ENCODE results near the gene DDAH1. TPM values are rescaled to one million over a fixed set of nuclear protein-coding genes. Genes with fewer than 3 reads are reported as not detected.
A peak's percentile ranks its signal among the peaks of the same experiment; 100 is the strongest.

Gene DDAH1
- total RNA-seq, 2 experiments from 2014 or later: 0.13 to 0.26 TPM

DNA sequence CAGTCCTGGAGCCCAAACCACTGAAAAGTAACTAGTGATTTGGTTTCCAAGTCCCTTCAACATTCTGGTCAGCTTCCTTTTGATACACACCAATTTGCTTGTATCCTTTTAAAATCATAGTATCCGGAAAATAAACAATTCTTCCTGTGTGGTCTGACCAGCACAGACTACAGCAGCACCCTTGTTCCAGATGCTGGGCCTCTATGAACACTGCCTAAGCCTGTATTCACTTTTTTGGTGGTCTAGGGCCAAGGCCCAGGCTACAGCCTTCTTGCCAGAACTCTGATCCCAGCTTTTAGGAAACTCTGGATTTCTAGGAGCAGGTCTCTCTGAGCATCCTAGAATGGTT lies 801 bp upstream of the DDAH1 start:
- Mint-ChIP-seq H3K27ac (no peak overlapping the region), H3K4me1 (ENCODE audit: low read depth) (peaks cover 4% of the 10 kb centered on the region), H3K4me3 (no peak overlapping the region), H3K27me3 (ENCODE audit: low read depth) (peaks cover 59% of the 10 kb centered on the region), H3K9me3 (ENCODE audit: insufficient read depth) (no peaks in the 10 kb centered on the region), H3K36me3 (ENCODE audit: low read depth) (no peaks in the 10 kb centered on the region)
- ATAC-seq (no peak), DNase-seq (no peak)
- CTCF ChIA-PET: no interaction called here
- POLR2A ChIA-PET: no interaction called here

DNA sequence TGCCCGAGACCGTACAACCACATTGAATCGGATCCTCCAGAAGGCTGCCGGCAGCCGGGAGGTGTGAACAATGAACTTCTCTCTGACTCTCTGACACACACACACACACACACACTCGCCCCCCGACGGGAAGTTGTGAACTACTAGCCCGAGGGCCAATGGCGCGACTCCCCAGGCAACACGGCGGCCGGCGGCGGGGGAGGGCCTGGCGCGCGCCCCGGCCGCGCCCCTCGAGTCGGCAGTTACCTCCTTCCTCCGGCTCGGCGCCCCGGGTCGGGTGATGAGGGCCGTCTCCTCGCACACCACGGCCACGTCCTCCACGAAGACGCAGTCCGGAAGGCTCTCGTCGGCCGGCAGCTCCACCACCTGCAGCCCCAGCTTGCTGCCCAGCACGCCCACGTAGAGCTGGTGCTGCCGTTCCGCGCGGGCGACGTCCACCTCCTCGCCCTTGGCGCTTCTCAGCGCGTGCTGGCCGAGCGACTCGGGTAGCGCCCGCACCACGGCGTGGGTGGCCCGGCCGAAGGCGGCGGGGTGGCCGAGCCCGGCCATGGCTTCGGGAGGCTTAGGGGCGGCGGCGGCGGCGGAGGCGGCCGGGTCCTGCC lies 361 bp downstream of the DDAH1 start:
- peaks cover 59% of the 10 kb centered on the region for H3K27me3 Mint-ChIP-seq (ENCODE audit: low read depth)
- peak; percentile 84 for ATAC-seq
- H3K27ac Mint-ChIP-seq: no peak overlapping the region
- ChIA-PET CTCF (no interaction called here), POLR2A (no interaction called here)
- H3K9me3 Mint-ChIP-seq (ENCODE audit: insufficient read depth): no peaks in the 10 kb centered on the region
- H3K36me3 Mint-ChIP-seq (ENCODE audit: low read depth): no peaks in the 10 kb centered on the region
- peaks cover 4% of the 10 kb centered on the region for H3K4me1 Mint-ChIP-seq (ENCODE audit: low read depth)
- peak; percentile 43 for DNase-seq
- H3K4me3 Mint-ChIP-seq: peak overlapping the region; percentile 37

DNA sequence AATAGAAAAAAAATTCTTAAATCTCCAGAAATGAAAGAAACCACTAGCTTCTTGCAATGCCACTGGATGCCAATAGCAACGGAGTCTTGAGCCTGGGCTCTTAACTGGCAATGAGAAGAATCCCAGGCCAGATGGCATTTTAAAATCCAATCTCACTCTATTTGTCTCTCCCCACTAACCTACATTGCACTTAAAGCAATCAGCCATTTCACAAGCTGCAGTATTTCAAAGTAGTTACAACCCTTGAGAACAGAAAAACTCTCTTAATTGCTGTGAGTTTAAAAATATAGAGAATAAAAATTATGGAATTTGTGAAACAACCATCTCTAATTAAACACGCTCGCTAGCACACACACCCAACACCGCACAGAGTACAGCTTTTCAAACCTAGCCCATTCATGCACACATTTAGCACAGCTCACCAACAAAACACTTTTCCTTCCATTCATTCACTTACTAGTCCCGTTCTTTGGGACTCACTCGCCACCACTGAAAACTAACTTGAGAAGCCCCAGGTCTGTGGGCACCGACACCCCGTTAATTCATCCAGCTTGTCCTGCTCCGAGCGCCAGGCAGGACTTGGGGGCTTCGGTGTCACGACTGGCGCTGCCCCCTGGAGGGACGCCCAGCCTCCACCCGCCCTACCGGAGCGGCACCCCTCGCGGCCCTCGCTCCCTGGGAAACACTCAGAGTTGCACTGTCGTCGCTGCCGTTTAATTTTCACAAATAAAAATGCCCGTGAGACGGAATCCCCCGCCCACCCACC lies 1.0 kb downstream of the DDAH1 start:
- ATAC-seq: peak; percentile 24
- ChIA-PET POLR2A (no interaction called here), CTCF (interaction anchor here (0.7 to 1.3 kb wide), 3 partner anchors 12 to 229 kb away, joined by 3 read pairs; no protein-coding TSS in a partner anchor)
- DNase-seq: no peak
- peaks cover 57% of the 10 kb centered on the region for H3K27me3 Mint-ChIP-seq (ENCODE audit: low read depth)
- peak overlapping the region; percentile 37 for H3K4me3 Mint-ChIP-seq
- H3K4me1 Mint-ChIP-seq (ENCODE audit: low read depth): peaks cover 4% of the 10 kb centered on the region
- H3K27ac Mint-ChIP-seq: no peak overlapping the region
- H3K9me3 Mint-ChIP-seq (ENCODE audit: insufficient read depth): no peaks in the 10 kb centered on the region
- no peaks in the 10 kb centered on the region for H3K36me3 Mint-ChIP-seq (ENCODE audit: low read depth)

DNA sequence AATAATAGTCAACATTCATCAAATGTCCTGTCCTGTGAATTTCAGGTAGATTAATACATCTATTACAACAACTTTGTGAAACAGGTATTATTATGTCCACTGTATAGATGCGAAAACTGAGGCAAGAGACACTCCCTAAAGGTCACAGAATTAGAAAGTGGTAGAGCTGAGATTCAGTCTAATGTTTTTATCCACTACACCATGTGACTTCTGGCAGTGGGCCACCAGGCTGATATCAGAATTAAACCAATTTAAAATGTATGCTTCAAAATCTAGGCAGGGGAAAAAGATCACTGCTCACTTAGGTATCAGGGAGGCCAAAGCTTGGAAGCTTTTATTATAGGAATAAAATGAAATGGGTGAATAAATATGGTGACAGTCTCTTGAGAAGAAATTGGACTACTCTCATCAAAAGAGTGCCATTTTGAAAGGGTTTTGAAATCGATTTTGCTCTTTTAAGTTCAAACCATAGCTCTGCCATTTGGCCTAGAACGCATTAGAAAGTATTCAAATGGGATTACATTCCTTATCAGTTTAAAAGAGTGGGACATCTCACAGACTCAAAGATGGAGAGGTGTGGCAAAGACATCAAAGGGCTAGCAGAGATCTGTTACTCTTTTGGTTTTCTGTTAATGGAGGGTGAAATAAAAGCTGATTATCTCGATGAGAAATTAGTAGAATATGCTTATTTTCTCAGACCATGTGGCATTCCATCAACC lies 1.9 kb downstream of the DDAH1 start:
- CTCF ChIA-PET: interaction anchor here (1.1 to 1.3 kb wide), 2 partner anchors 13 to 155 kb away, joined by 3 read pairs; no protein-coding TSS in a partner anchor

DNA sequence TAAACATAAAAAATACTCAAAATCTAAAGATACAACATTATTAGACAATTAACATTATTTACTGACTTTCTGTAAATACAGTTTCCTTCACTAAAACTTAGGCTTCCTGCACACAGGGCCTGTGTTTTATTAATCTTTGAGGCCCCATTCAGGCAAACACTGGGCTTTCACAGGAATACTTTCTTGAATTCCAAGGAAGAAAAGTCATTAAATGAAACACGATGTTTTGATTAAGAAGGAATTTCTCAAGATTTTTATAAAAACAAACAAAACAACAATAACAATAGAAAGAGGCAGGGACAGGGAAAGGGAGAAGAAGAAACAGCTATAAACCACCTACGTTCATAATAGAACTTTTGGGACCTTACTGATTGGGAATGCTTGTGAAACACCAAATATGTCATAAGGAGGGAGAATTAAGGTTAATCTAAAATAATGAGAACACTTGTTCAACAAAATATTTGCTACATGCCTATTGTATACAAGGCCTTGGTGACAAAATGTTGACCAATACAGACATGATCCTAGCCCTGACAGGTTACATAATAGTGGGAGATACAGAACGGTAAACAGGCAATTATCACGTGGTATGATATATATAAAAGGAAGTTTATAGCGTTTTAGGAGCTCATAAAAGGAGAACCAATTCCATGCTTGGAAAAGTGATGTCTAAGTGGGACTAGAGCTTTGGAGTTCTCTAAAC lies 3.6 kb downstream of the DDAH1 start:
- no peaks in the 10 kb centered on the region for H3K36me3 Mint-ChIP-seq (ENCODE audit: low read depth)
- ATAC-seq: no peak

More for the DNA sequence above, 1.9 kb downstream of the DDAH1 start:
- Mint-ChIP-seq H3K4me3 (no peak overlapping the region), H3K27me3 (ENCODE audit: low read depth) (peaks cover 52% of the 10 kb centered on the region), H3K9me3 (ENCODE audit: insufficient read depth) (no peaks in the 10 kb centered on the region), H3K27ac (no peak overlapping the region), H3K4me1 (ENCODE audit: low read depth) (peaks cover 4% of the 10 kb centered on the region), H3K36me3 (ENCODE audit: low read depth) (no peaks in the 10 kb centered on the region)
- POLR2A ChIA-PET: no interaction called here
- no peak for DNase-seq
- ATAC-seq: no peak

DNA sequence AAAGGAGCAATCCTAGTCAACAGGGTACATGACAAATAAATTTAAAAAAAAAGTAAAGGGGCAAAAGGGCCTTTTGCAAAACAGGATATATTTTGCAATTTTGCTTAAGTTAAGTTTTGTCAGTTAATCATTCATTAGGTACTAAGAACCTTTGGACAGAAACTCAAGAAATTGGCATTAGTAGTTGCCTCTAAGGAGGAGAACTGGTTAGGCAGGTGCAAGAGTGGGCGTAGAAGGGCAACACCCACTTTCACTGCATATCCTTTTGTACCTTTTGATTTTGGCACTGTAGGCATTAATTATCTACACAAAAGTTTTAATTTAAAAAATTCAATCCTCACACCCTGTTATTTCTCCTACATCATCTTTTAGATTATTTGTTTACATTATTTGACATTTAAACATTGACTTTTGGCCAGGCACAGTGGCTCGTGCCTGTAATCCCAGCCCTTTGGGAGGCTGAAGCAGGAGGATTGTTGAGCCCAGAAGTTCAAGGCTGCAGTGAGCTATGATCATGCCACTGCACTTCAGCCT lies 4.3 kb downstream of the DDAH1 start:
- DNase-seq (no peak), ATAC-seq (no peak)
- H3K27ac Mint-ChIP-seq: no peak overlapping the region
- no peaks in the 10 kb centered on the region for H3K36me3 Mint-ChIP-seq (ENCODE audit: low read depth)
- H3K4me1 Mint-ChIP-seq (ENCODE audit: low read depth): peaks cover 4% of the 10 kb centered on the region
- CTCF ChIA-PET: no interaction called here
- peaks cover 41% of the 10 kb centered on the region for H3K27me3 Mint-ChIP-seq (ENCODE audit: low read depth)
- H3K4me3 Mint-ChIP-seq: no peak overlapping the region
- POLR2A ChIA-PET: interaction anchor here (0.7 kb wide), 1 partner anchor 509 kb away, joined by 3 read pairs; no protein-coding TSS in a partner anchor
- no peaks in the 10 kb centered on the region for H3K9me3 Mint-ChIP-seq (ENCODE audit: insufficient read depth)

More for the DNA sequence above, 3.6 kb downstream of the DDAH1 start:
- Mint-ChIP-seq H3K27me3 (ENCODE audit: low read depth) (peaks cover 46% of the 10 kb centered on the region), H3K4me1 (ENCODE audit: low read depth) (peaks cover 4% of the 10 kb centered on the region), H3K27ac (no peak overlapping the region), H3K9me3 (ENCODE audit: insufficient read depth) (no peaks in the 10 kb centered on the region), H3K4me3 (no peak overlapping the region)
- POLR2A ChIA-PET: no interaction called here
- DNase-seq: no peak
- CTCF ChIA-PET: no interaction called here

DNA sequence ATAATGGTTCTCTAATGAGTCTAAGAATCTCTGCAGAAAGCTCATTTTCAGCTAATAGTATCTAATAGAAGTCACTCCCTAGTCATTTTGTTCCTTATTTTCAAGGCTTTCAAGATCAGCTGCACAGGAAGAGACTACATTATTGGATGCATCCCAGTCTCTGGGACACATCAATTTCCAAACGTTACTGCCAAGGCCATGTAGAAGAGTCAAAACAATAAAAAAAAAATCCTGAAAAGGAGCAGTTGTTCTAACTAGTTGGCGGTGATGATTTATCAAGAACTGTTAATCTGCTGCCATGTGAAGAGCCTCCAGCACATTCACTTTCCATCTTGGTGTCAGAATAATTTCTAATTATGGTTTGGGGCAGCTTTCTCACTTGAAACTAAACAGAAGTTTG lies 5.7 kb downstream of the DDAH1 start:
- CTCF ChIA-PET: no interaction called here
- H3K9me3 Mint-ChIP-seq (ENCODE audit: insufficient read depth): no peaks in the 10 kb centered on the region
- POLR2A ChIA-PET: no interaction called here

DNA sequence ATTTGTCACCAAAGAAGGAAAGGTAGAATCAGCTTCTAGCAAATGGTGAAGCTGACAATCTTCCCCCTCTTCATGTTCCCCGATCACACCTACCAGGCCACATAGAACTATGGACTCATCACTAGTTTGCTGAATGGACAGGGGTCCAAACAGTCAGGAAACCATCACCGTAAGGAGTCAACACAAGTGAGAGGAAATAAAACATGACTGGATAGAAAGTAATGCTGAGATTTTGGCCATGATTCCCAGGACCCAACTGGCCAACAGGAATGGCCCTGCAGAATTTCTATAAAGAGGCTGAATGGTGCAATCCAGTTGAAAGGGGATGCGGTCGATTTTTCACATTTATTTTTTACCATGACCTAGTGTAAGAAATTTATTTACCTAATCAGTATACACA lies 10.7 kb downstream of the DDAH1 start:
- POLR2A ChIA-PET: no interaction called here
- H3K9me3 Mint-ChIP-seq (ENCODE audit: insufficient read depth): no peaks in the 10 kb centered on the region
- no peaks in the 10 kb centered on the region for H3K36me3 Mint-ChIP-seq (ENCODE audit: low read depth)
- no peaks in the 10 kb centered on the region for H3K4me1 Mint-ChIP-seq (ENCODE audit: low read depth)
- H3K4me3 Mint-ChIP-seq: no peak overlapping the region
- no peak overlapping the region for H3K27ac Mint-ChIP-seq
- DNase-seq: no peak
- H3K27me3 Mint-ChIP-seq (ENCODE audit: low read depth): peaks cover 7% of the 10 kb centered on the region
- CTCF ChIA-PET: no interaction called here
- ATAC-seq: no peak

More for the DNA sequence above, 5.7 kb downstream of the DDAH1 start:
- no peak for DNase-seq
- no peaks in the 10 kb centered on the region for H3K36me3 Mint-ChIP-seq (ENCODE audit: low read depth)
- no peak for ATAC-seq
- peaks cover 34% of the 10 kb centered on the region for H3K27me3 Mint-ChIP-seq (ENCODE audit: low read depth)
- H3K27ac Mint-ChIP-seq: no peak overlapping the region
- peaks cover 4% of the 10 kb centered on the region for H3K4me1 Mint-ChIP-seq (ENCODE audit: low read depth)
- no peak overlapping the region for H3K4me3 Mint-ChIP-seq

DNA sequence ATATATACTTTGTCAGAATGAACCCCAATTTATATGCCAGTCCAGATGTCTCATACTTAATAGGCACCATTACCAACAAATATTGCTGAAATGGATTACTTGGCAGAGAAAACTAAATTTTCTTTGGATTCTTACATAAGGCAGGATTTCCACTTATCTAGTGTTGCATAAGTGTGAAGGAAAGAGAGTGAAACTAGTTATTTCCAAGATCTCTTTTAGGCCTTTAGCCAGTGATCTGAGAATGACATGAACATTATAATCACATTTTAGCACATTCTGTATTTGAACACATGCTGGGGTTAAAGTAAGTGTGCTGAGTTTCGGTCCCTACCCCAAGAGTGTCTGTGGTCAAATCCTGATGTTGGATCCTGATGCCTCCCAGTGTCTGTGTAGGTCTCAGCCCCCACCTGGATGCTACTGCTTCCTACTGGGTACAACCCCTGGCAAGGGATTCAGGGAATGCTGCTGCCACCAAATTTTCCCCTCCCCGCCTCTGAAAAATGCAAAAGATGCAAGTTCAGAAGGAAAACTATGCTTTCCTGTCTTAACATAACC lies 11.2 kb downstream of the DDAH1 start:
- ChIA-PET CTCF (no interaction called here), POLR2A (no interaction called here)
- H3K27me3 Mint-ChIP-seq (ENCODE audit: low read depth): peaks cover 6% of the 10 kb centered on the region
- no peaks in the 10 kb centered on the region for H3K36me3 Mint-ChIP-seq (ENCODE audit: low read depth)
- H3K9me3 Mint-ChIP-seq (ENCODE audit: insufficient read depth): no peaks in the 10 kb centered on the region
- no peak for ATAC-seq
- H3K27ac Mint-ChIP-seq: no peak overlapping the region
- no peak overlapping the region for H3K4me3 Mint-ChIP-seq
- H3K4me1 Mint-ChIP-seq (ENCODE audit: low read depth): no peaks in the 10 kb centered on the region
- DNase-seq: no peak

DNA sequence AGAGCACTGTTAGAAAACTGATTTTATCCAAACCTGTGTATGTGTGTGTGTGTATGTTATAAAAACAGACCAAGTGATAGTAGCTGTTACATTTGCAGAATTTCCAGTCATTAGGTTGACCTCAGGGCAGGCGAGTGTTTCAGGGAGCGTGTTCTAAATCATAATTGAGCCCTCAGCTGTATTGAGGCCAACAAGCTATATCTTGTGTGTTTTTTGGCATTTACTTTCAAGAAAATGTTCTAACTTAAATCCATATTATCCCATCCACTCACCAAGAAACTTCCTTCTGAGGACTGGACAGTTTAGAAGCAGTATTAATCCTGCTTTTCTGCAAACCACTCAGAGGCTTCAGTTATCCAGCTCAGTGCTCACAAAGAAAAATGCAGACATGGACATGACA lies 12.0 kb downstream of the DDAH1 start:
- ChIA-PET POLR2A (no interaction called here), CTCF (no interaction called here)
- Mint-ChIP-seq H3K9me3 (ENCODE audit: insufficient read depth) (no peaks in the 10 kb centered on the region), H3K4me1 (ENCODE audit: low read depth) (no peaks in the 10 kb centered on the region), H3K27ac (no peak overlapping the region), H3K27me3 (ENCODE audit: low read depth) (peaks cover 6% of the 10 kb centered on the region), H3K4me3 (no peak overlapping the region), H3K36me3 (ENCODE audit: low read depth) (no peaks in the 10 kb centered on the region)
- ATAC-seq (no peak), DNase-seq (no peak)

DNA sequence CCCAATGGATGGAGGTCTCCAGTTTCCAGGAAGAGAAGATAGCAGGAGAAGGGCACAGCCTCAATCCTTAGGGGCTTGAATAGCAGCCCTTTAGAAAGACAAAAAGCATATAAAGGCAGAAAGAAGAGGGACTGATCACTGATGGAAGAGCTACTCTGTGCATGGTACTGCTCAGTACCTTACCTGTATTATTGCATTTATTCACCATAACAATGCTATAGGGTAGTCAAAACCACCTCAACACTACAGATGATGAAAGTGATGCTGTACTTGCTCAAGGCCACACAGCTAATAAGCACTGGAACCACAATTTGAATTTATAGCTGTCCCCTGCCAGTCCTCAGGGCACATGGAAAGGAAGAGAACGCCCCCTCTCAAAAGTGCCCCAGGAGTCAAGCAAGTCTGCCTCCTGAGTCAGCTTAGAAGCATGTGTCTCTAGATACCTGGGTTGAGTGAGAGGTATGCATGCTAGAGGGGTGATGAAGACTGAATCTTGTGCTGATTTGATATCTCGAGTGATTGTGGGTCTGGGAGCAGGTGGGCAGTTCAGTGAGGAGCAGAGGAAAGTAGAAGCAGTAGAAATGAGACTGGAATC lies 13.6 kb downstream of the DDAH1 start:
- H3K27me3 Mint-ChIP-seq (ENCODE audit: low read depth): peaks cover 2% of the 10 kb centered on the region
- ChIA-PET CTCF (no interaction called here), POLR2A (no interaction called here)
- H3K36me3 Mint-ChIP-seq (ENCODE audit: low read depth): no peaks in the 10 kb centered on the region
- H3K27ac Mint-ChIP-seq: no peak overlapping the region
- no peak overlapping the region for H3K4me3 Mint-ChIP-seq
- no peaks in the 10 kb centered on the region for H3K9me3 Mint-ChIP-seq (ENCODE audit: insufficient read depth)
- DNase-seq (no peak), ATAC-seq (no peak)
- no peaks in the 10 kb centered on the region for H3K4me1 Mint-ChIP-seq (ENCODE audit: low read depth)

All from activated CD8-positive, alpha-beta T cell treated with anti-CD3 and anti-CD28 coated beads, Interleukin-2, amount 10 ng/mL, durations not matched to agents 7 days and 5 days (primary cell).